K562 (cell line): ENCODE data around the gene DCP1B. TPM values are rescaled to one million over a fixed set of nuclear protein-coding genes. Genes with fewer than 3 reads are reported as not detected.

Source experiments
- ATAC-seq: fragments of 200-7000 bp; cut with Tn5 transposase; 3 replicates; pipeline ENCODE4 v1.9.1; 2020; ENCODE audit warnings: moderate library complexity
- BruUV-seq: library from RNA; stranded (reverse); fragments of 400-500 nt; replicated peaks from 2 replicates; lab custom pipeline; 2021; lab: Mats Ljungman, UMichigan
- CTCF ChIA-PET: fragments of 300-600 bp; formaldehyde crosslinking; extraction: SDS; loops from one replicate; lab custom pipeline; 2021; ENCODE audit warnings: low intra/inter-chr PET ratio; lab: Yijun Ruan, JAX
- POLR2A ChIA-PET: fragments of 300-600, 350-650 bp; sonication (Branson Sonifier 250); formaldehyde crosslinking; extraction: SDS; loops from one replicate; lab custom pipeline; 2021; ENCODE audit warnings: antibody characterized with exemption, inconsistent platforms; lab: Yijun Ruan, JAX
- DNase-seq, 4 experiments: peaks; one replicate each; pipeline versions ENCODE4 v3.0.0 to v3.0.0-alpha.2; 2011 to 2018; ENCODE audit warnings: low spot score in 3 of 4, mixed read lengths in 3 of 4; ENCODE audit errors: extremely low read depth in 1 of 4
- FAIRE-seq: peaks from 2 replicates; lab custom pipeline; 2011; peaks lifted over from hg19 to GRCh38; lab: Jason Lieb, UNC
- H2AFZ ChIP-seq: 2 replicates; pipeline ENCODE4 v1.6.0; 2011; ENCODE audit warnings: low read depth, low read length, control low read depth, inconsistent platforms
- H3K27ac ChIP-seq: fragments of 200-600 bp; 3 replicates; pipeline ENCODE4 v1.8.0; 2011; ENCODE audit warnings: low read depth, mild to moderate bottlenecking, control low read depth, inconsistent platforms, low read length, moderate library complexity, mixed read lengths; ENCODE audit errors: extremely low read depth
- H3K27me3 ChIP-seq, 2 experiments: fragments of 300-600 bp in 1 of 2; 2 replicates in 1 of 2; 3 replicates in 1 of 2; pipeline versions ENCODE4 v1.6.0 to v1.8.0; 2011; ENCODE audit warnings: inconsistent platforms in 2 of 2, low read length in 2 of 2, mild to moderate bottlenecking in 1 of 2, mixed read lengths in 1 of 2, moderate library complexity in 1 of 2; ENCODE audit not compliant: control insufficient read depth in 2 of 2, insufficient read depth in 2 of 2
- H3K36me3 ChIP-seq: fragments of 300-600 bp; 3 replicates; pipeline ENCODE4 v1.8.0; 2011; ENCODE audit warnings: mild to moderate bottlenecking, low read length, inconsistent platforms; ENCODE audit not compliant: control insufficient read depth, insufficient read depth
- H3K4me1 ChIP-seq, 2 experiments: fragments of 200-600 bp in 1 of 2; replicated peaks in 1 of 2; 2 replicates in 1 of 2; 3 replicates in 1 of 2; pipeline versions ENCODE4 v1.5.1 to v1.8.0; 2011; ENCODE audit warnings: inconsistent platforms in 2 of 2, low read length in 2 of 2, mild to moderate bottlenecking in 1 of 2, mixed read lengths in 1 of 2, moderate library complexity in 1 of 2; ENCODE audit not compliant: control insufficient read depth in 2 of 2, insufficient read depth in 2 of 2
- H3K4me2 ChIP-seq: 2 replicates; pipeline ENCODE4 v1.6.1; 2011; ENCODE audit warnings: low read length, control low read depth, inconsistent platforms, mixed read lengths; ENCODE audit not compliant: insufficient read depth
- H3K4me3 ChIP-seq: fragments of 200-600 bp; sonication (generic), shearing (Covaris generic); 2 replicates; pipeline ENCODE4 v1.5.1; 2016; ENCODE audit warnings: control low read depth, inconsistent platforms
- H3K79me2 ChIP-seq: fragments of 200-600 bp; 3 replicates; pipeline ENCODE4 v1.8.0; 2011; ENCODE audit warnings: low read length, inconsistent platforms; ENCODE audit not compliant: control insufficient read depth, insufficient read depth
- H3K9ac ChIP-seq, 2 experiments: 2 replicates each; pipeline versions ENCODE4 v1.6.0 to v1.6.1; 2011; ENCODE audit warnings: low read depth in 2 of 2, low read length in 2 of 2, control low read depth in 1 of 2, inconsistent platforms in 1 of 2, mild to moderate bottlenecking in 1 of 2, mixed read lengths in 1 of 2; ENCODE audit not compliant: insufficient read depth in 1 of 2
- H3K9me1 ChIP-seq: one replicate; pipeline ENCODE4 v1.6.0; 2011; ENCODE audit warnings: inconsistent platforms, mild to moderate bottlenecking, low read length, moderate library complexity; ENCODE audit not compliant: control insufficient read depth, insufficient read depth
- H3K9me3 ChIP-seq: replicated peaks from 2 replicates; pipeline ENCODE4 v1.5.1; 2011; ENCODE audit warnings: low read depth, low read length, inconsistent platforms; ENCODE audit not compliant: control insufficient read depth, insufficient read depth
- H4K20me1 ChIP-seq: replicated peaks from 2 replicates; pipeline ENCODE4 v1.6.1; 2011; ENCODE audit warnings: low read length, inconsistent platforms, mixed read lengths; ENCODE audit not compliant: control insufficient read depth, insufficient read depth
- BHLHE40 ChIP-seq: IDR thresholded peaks from 2 replicates; pipeline ENCODE4 v1.6.1; 2011; ENCODE audit warnings: low read length, improper control_type of control experiment
- BMI1 ChIP-seq: fragments of 150-350 bp; IDR thresholded peaks from 2 replicates; pipeline ENCODE4 v1.6.1; 2014; ENCODE audit warnings: low read length
- FOXJ3 ChIP-seq: sonication (generic); formaldehyde crosslinking; IDR thresholded peaks from 2 replicates; pipeline ENCODE4 v1.4.0; 2020; ENCODE audit warnings: mild to moderate bottlenecking, missing genetic modification reagents
- KLF10 ChIP-seq: fragments of 250-450 bp; sonication (Bioruptor Pico); IDR thresholded peaks from 2 replicates; pipeline ENCODE4 v1.6.1; 2021; ENCODE audit warnings: matching md5 sums
- L3MBTL2 ChIP-seq: fragments of 450-650 bp; IDR thresholded peaks from 2 replicates; pipeline ENCODE4 v1.6.1; 2016; ENCODE audit warnings: mild to moderate bottlenecking, moderate library complexity
- NFE2L1 ChIP-seq: fragments of 450-650 bp; IDR thresholded peaks from 2 replicates; pipeline ENCODE4 v1.6.1; 2016; ENCODE audit warnings: missing genetic modification characterization, low read depth, mild to moderate bottlenecking, missing compliant biosample characterization, moderate library complexity, borderline replicate concordance
- TCF7 ChIP-seq: sonication (generic); IDR thresholded peaks from 2 replicates; pipeline ENCODE4 v1.6.1; 2016; ENCODE audit warnings: antibody characterized with exemption, borderline replicate concordance
- ZNF609 ChIP-seq: sonication (generic); formaldehyde crosslinking; IDR thresholded peaks from 2 replicates; pipeline ENCODE4 v1.8.1; 2023; ENCODE audit warnings: missing genetic modification reagents, mild to moderate bottlenecking, borderline replicate concordance
- ZNF695 ChIP-seq: fragments of 450-650 bp; formaldehyde crosslinking; IDR thresholded peaks from 2 replicates; pipeline ENCODE4 v1.4.0; 2020; ENCODE audit warnings: mild to moderate bottlenecking, moderate library complexity
- in situ Hi-C: fragments of 300-500 bp; cut with MboI; formaldehyde crosslinking; loops from 4 replicates; pipeline ENCODE4 v1.15.0; 2018; ENCODE audit warnings: inconsistent platforms, mixed read lengths
- intact Hi-C: fragments of 100-400 bp; cut with micrococcal nuclease; formaldehyde crosslinking; loops from 2 replicates; pipeline ENCODE4 v1.14.2; 2022
- polyA plus RNA-seq, 8 experiments: library from polyadenylated mRNA; depleted of rRNA in 4 of 8; stranded (reverse) in 5 of 8; unstranded in 3 of 8; fragments of >200 nt; fragmentation: Nextera tagmentation in 2 of 8; fragmentation: Illumina TruSeq in 1 of 8; extraction: Ambion mirVana in 2 of 8; extraction: Trizol in 1 of 8; gene quantifications; 2 replicates each; pipeline versions ENCODE4 v1.2.1 to v1.2.3, GENCODE V29; 2011 to 2014; ENCODE audit warnings: inconsistent platforms in 1 of 8, missing spikeins in 1 of 8
- total RNA-seq, 7 experiments: library from RNA; depleted of rRNA in 6 of 7; stranded (reverse); fragments of >200 nt in 6 of 7; fragmentation: Illumina TruSeq in 2 of 7; extraction: Trizol in 2 of 7; gene quantifications; 2 replicates each; pipeline versions ENCODE4 v1.2.1 to v1.2.3, GENCODE V29; 2011 to 2021; ENCODE audit warnings: low replicate concordance in 1 of 7

The DCP1B gene
- total and polyA plus RNA-seq, 9 of the 15 experiments (the other 6 are each of a cell fraction or from before 2014, with no cell fraction given) = 0.83 to 7.3 (median 3.4) TPM

GRCh38 chr12:2043054-2043453 lies 38.8 kb upstream of the DCP1B start (continued):
- TF ChIP-seq ZNF609 (no peak), BHLHE40 (no peak), FOXJ3 (CRISPR knock-in tag) (no peak), BMI1 (no peak), TCF7 (no peak)

- no peak overlapping the region for H3K4me2 ChIP-seq
- H3K79me2 ChIP-seq = no peaks in the 10 kb centered on the region
- FAIRE-seq (no peak), DNase-seq (no peak), ATAC-seq (no peak)
- H3K4me1 ChIP-seq = peaks cover 0 to 7% of the 10 kb centered on the region in 2 experiments; a peak in 3 of 5 replicates
- intact Hi-C loops = loop anchor here (10.0 kb wide), 1 partner anchor 244 kb away; no protein-coding TSS in a partner anchor
- no TSS peak for BruUV-seq
- no peaks in the 10 kb centered on the region for H3K9me3 ChIP-seq
- no peak overlapping the region for H2AFZ ChIP-seq
- H3K27me3 ChIP-seq = peaks cover 7 to 22% of the 10 kb centered on the region in 2 experiments; a peak in 3 of 5 replicates
- ChIA-PET POLR2A (no interaction called here), CTCF (no interaction called here)
- no peaks in the 10 kb centered on the region for H3K9me1 ChIP-seq
- no peak overlapping the region for H3K27ac ChIP-seq
- H3K9ac ChIP-seq = no peak overlapping the region
- no peaks in the 10 kb centered on the region for H3K36me3 ChIP-seq
- in situ Hi-C loops = no loop called here
- no peak overlapping the region for H3K4me3 ChIP-seq
- TF ChIP-seq ZNF695 (no peak), KLF10 (CRISPR knock-in tag) (no peak), L3MBTL2 (no peak), NFE2L1 (tag) (no peak)
- no peaks in the 10 kb centered on the region for H4K20me1 ChIP-seq
Observed at GRCh38 chr12:2039034-2039433, 34.8 kb upstream of the DCP1B start.
